HL-60 (cell line): ENCODE data around the gene MLLT10.

Source experiments
- DNase-seq, 2 experiments: peaks; one replicate each; pipeline ENCODE4 v3.0.0-alpha.2; 2010 to 2020; ENCODE audit warnings: low read depth in 1 of 2, low spot score in 1 of 2
- H3K27ac ChIP-seq: fragments of 250-450 bp; sonication (Bioruptor Pico); replicated peaks from 2 replicates; pipeline ENCODE4 v1.5.1; 2020; ENCODE audit warnings: mild to moderate bottlenecking, moderate library complexity
- H3K27me3 ChIP-seq: fragments of 250-450 bp; sonication (Bioruptor Pico); 2 replicates; pipeline ENCODE4 v1.5.1; 2021; ENCODE audit warnings: mild to moderate bottlenecking, moderate library complexity; ENCODE audit not compliant: insufficient read depth, poor library complexity, severe bottlenecking
- H3K4me3 ChIP-seq: replicated peaks from 2 replicates; pipeline ENCODE4 v1.5.1; 2011; ENCODE audit warnings: mild to moderate bottlenecking, control low read depth, low read length; ENCODE audit not compliant: insufficient read depth
- CTCF ChIP-seq: IDR thresholded peaks from one replicate; pipeline ENCODE4 v1.5.1; 2011; ENCODE audit warnings: low read length, control low read depth, inconsistent platforms; ENCODE audit not compliant: insufficient read depth
- GABPA ChIP-seq: IDR thresholded peaks from 2 replicates; pipeline ENCODE4 v1.6.1; 2012; ENCODE audit warnings: low read depth
- POLR2AphosphoS5 ChIP-seq: IDR thresholded peaks from 2 replicates; pipeline ENCODE4 v1.6.1; 2012; ENCODE audit warnings: low read depth
- REST ChIP-seq: IDR thresholded peaks from 2 replicates; pipeline ENCODE4 v1.6.1; 2012; ENCODE audit warnings: low read depth; ENCODE audit not compliant: insufficient replicate concordance
- SPI1 ChIP-seq: IDR thresholded peaks from 2 replicates; pipeline ENCODE4 v1.6.1; 2012; ENCODE audit warnings: low read depth, mild to moderate bottlenecking, borderline replicate concordance

The MLLT10 gene

GRCh38 chr10:21673668-21674067 lies 139.6 kb downstream of the MLLT10 start:
- no peak for DNase-seq
- Histone ChIP-seq H3K27ac (no peak overlapping the region), H3K27me3 (no peaks in the 10 kb centered on the region), H3K4me3 (no peak overlapping the region)
- no peak for TF ChIP-seq POLR2AphosphoS5
- no peak for TF ChIP-seq GABPA

- Histone ChIP-seq H3K27me3 (no peaks in the 10 kb centered on the region), H3K4me3 (no peak overlapping the region), H3K27ac (no peak overlapping the region)
- TF ChIP-seq GABPA (no peak), CTCF (peak; percentile 25)
- DNase-seq = peak; percentile 2 to 8
Measured at GRCh38 chr10:21675157-21675796, 141.2 kb downstream of the MLLT10 start.

- no peak for DNase-seq
- H3K27me3 ChIP-seq = no peaks in the 10 kb centered on the region
- TF ChIP-seq CTCF (no peak), GABPA (no peak), SPI1 (no peak), POLR2AphosphoS5 (no peak), REST (no peak)
- no peak overlapping the region for H3K27ac ChIP-seq
- no peak overlapping the region for H3K4me3 ChIP-seq
Measured at GRCh38 chr10:21677551-21677950, 143.5 kb downstream of the MLLT10 start.

- no peaks in the 10 kb centered on the region for H3K27me3 ChIP-seq
- DNase-seq = no peak
- TF ChIP-seq REST (no peak), POLR2AphosphoS5 (no peak), CTCF (no peak), GABPA (no peak), SPI1 (no peak)
- H3K4me3 ChIP-seq = no peak overlapping the region
- no peak overlapping the region for H3K27ac ChIP-seq
Measured at GRCh38 chr10:21681156-21681555, 147.1 kb downstream of the MLLT10 start.
